NB4 (cell line): ENCODE results near the gene UMAD1.

Experiments used
- POLR2A ChIP-seq: IDR thresholded peaks from 2 replicates; pipeline ENCODE4 v1.6.1; 2011; ENCODE audit warnings: mild to moderate bottlenecking; ENCODE audit not compliant: insufficient read length; ENCODE audit errors: extremely low read depth
- TF ChIP-seq, protein P1 (sequence below): IDR thresholded peaks from one replicate; pipeline ENCODE4 v1.5.1; 2012; ENCODE audit warnings: low read depth, low read length
- TF ChIP-seq, protein P2 (sequence below): IDR thresholded peaks from 2 replicates; pipeline ENCODE4 v1.6.1; 2011; ENCODE audit warnings: low read depth, low read length

DNA sequence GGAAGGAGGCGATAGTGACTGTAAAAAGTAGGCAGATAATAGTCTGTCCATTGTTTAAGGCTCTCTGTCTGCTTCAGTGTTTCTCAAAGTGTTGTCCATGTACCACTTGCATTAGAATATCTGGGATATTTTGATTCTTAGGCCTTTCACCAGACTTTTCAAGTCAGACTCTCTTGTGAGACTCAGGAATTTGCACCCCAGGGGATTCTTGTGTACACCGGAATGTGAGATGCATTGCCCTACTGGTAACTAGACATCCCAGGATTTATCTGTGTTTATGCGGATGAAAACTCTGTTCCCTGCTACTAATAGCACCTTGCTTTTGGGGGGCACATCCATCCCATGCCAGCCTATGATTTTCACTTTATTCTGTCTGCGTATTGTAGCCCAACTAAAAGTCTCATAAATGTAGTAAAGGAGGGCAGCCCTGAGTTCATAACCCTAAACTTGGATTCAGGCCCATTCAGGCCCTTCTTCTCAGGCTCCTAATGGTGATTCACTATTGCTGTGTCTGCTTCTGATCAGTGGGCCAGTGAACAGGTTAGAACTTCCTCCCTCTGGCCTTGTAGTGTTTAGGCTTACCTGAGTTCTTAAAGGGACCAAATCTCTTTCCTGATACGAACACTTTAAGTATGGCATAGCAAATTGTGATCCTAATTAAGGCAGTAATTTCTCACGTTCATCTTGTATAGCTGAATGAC is 149.6 kb downstream of the UMAD1 start:
- TF ChIP-seq, protein P1, sequence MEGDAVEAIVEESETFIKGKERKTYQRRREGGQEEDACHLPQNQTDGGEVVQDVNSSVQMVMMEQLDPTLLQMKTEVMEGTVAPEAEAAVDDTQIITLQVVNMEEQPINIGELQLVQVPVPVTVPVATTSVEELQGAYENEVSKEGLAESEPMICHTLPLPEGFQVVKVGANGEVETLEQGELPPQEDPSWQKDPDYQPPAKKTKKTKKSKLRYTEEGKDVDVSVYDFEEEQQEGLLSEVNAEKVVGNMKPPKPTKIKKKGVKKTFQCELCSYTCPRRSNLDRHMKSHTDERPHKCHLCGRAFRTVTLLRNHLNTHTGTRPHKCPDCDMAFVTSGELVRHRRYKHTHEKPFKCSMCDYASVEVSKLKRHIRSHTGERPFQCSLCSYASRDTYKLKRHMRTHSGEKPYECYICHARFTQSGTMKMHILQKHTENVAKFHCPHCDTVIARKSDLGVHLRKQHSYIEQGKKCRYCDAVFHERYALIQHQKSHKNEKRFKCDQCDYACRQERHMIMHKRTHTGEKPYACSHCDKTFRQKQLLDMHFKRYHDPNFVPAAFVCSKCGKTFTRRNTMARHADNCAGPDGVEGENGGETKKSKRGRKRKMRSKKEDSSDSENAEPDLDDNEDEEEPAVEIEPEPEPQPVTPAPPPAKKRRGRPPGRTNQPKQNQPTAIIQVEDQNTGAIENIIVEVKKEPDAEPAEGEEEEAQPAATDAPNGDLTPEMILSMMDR = no peak
- TF ChIP-seq POLR2A = no peak
- TF ChIP-seq, protein P2, sequence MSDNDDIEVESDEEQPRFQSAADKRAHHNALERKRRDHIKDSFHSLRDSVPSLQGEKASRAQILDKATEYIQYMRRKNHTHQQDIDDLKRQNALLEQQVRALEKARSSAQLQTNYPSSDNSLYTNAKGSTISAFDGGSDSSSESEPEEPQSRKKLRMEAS = no peak
